GM21367 (cell line): Measurements from ENCODE around the gene HDDC3.
A peak's percentile ranks its signal among the peaks of the same experiment; 100 is the strongest.

ENCODE experiments used
- ATAC-seq: cut with Tn5 transposase; IDR thresholded peaks from one replicate; pipeline ENCODE4 v1.9.1; 2021; ENCODE audit not compliant: unreplicated experiment

The HDDC3 gene, protein sequence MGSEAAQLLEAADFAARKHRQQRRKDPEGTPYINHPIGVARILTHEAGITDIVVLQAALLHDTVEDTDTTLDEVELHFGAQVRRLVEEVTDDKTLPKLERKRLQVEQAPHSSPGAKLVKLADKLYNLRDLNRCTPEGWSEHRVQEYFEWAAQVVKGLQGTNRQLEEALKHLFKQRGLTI

DNA sequence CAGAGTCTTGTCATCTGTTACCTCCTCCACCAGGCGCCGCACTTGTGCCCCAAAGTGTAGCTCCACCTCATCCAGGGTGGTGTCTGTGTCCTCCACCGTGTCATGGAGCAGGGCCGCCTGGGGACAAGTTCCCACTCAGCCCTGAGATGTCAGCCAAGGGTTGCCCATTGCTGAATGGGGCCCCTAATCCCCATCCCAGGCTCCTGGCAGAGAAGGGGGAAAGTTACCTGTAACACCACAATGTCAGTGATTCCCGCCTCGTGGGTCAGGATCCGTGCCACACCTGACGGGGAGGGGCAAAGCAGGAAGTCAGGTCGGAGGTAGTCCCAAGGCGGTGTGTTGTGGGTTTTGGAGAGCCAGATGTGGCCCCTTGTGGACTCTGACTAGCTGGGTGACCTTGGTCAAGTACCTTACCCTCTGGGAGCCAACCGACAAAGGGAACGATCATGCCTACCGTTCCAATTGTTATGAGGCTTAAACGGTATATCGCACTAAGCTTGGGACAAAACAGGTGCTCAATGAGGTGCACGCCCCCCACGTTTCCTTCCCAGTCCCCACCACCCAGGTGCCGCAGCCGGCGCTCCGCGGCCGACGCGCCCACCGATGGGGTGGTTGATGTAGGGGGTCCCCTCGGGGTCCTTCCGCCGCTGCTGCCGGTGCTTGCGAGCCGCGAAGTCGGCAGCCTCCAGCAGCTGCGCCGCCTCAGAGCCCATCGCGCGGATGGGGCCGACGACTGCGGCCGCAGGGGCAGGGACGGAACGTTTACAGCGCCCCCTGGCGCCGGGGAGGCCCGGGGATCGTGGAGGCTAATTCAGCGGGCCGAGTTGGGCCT lies at the start of gene HDDC3:
TSS of gene HDDC3 (minus strand) at position 722 of the 832 bp plus-strand sequence. CDS start at position 713, 9 bp downstream.
- peak; percentile 43 for ATAC-seq

DNA sequence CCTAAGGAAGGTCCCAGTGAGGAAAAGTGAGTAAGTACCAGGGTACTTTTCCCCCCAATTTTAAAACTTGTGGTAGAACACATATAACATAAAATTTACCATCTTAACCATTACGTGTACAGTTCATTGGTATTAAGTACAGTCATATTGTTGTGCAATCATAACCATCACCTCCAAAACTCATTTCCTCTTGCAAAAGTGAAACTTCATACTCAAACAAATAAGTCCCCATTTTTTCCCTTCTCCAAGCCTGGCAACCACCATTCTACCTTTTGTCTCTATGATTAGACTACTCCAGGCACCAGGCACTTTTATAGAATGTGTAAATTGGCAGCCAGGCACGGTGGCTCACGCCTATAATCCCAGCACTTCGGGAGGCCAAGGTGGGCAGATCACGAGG lies 49.8 kb upstream of the HDDC3 start:
- ATAC-seq, result peak; percentile 21

DNA sequence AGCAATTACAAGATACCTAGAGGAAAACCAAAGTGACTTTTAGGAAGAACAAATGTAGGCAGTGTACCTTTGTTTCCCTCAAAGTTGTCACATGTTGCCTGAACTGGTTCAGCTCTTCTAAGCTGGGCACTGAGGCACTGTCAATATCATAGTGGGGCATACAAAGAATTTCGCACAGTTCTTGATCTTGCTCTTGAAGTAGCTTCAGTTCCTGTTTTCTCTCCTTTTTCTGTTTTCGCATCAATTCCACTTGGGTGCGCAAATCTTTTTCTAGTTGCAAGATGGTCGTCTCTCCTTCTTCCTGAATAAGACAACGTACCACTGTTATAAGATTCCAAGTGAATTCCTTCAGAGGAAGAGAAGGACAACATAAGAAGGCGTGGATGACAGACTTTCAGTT lies 49.3 kb upstream of the HDDC3 start:
- ATAC-seq, result peak; percentile 65

DNA sequence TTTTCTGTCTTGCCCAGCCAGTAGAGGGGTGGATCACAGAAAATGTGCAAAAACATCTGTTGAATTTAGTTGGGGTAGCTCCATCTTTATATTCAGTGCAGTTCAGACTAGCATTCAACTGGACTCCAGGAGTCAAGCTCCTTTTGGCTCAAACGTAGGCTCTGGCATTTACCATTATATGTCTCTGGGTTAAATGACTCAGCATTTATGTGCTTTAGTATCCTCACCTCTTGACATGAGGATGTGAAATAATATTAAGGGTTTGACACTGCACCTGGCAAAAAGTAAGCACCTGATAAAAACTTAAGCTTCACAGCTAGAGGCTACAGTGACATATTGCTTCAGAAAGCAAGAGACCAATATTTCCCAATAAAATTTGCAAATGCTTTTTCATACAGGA lies 47.2 kb upstream of the HDDC3 start:
- no peak for ATAC-seq

DNA sequence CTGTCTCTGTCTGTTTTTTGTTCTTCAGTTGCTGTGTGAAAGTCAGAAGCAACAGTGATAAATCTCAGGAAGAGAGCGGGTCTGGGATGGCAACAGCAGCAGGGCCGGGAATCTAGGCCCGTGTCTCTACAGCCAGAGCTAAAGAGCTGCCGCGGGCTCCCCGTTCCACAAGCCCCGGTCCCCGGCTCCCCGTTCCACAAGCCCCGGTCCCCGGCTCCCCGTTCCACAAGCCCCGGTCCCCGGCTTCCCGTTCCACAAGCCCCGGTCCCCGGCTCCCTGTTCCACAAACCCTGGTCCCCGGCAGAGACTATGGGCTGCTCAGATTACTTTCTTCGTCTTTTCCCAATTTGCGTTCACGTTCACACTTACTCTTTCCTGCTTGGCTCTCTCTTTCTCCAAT lies 41.9 kb upstream of the HDDC3 start:
- ATAC-seq, result no peak

DNA sequence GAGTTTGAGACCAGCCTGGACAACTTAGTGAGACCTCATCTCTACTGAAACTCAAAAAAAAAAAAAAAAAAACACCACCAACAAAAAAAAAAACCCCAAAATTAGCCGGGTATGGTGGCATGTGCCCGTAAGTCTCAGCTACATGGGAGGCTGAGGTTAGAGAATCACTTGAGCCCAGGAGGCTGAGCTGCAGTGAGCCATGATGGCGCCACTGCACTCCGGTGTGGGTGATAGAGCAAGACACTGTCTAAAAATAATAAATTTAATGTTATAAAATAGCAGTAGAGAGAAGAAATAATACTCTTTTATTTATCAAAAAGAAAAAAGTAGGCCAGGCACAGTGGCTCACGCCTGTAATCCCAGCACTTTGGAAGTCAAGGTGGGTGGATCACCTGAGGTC lies 39.8 kb upstream of the HDDC3 start:
- no peak for ATAC-seq

DNA sequence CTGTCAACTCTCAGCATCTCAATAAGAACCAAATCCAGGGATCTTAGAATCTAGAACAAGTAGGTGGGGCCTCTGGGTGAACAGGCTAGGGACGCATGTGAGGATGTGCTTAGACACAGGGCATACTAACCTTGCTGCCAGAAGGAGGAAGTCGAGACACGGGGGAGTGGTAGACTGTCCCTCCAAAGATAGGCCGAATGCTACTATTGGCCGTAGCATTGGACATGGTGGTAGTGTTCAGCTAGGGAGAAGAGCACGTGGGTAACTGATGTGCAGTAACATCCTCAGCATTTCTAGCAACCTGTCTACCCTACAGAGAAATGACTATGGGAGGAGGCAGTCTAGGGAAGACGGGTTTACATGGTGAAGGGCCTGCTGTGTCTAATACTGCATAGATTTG lies 37.9 kb upstream of the HDDC3 start:
- ATAC-seq, result no peak

DNA sequence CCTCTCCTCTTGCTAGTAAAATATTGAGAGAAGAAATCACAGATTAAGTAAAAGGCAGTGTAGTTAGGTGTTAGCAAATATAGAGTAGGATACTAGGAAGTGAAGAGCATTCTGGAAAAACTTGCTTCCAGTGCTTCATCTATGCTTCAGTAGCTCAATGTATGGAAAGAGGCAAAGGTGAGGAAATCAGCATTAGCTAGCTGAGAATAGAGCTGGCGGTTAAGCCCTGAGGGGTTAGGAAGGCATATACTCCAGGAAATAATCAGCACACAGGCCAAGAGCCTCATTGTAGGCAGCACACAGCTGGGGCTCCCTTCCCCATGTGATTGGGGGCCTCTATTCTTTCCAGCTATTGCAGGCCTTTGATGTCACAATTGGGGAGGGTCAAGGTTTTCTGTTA lies 36.1 kb upstream of the HDDC3 start:
- ATAC-seq, result no peak

DNA sequence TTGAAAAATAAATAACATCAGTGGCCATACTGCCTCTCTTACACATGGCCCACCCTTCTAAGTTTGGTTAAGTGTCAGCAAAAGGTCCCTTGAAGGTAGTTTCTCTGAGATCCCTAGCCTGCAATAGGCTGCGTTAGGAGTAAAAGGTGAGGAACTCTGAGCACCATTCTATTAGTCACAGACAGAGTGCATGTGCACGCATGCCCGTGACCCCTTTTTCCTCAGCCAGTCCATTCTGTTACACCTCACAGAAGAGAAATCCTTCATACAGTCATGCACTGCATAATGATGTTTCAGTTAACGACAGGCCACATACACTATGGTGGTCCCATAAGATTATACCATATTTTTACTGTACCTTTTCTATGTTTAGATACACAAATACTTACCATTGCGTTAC lies 34.9 kb upstream of the HDDC3 start:
- ATAC-seq, result no peak

DNA sequence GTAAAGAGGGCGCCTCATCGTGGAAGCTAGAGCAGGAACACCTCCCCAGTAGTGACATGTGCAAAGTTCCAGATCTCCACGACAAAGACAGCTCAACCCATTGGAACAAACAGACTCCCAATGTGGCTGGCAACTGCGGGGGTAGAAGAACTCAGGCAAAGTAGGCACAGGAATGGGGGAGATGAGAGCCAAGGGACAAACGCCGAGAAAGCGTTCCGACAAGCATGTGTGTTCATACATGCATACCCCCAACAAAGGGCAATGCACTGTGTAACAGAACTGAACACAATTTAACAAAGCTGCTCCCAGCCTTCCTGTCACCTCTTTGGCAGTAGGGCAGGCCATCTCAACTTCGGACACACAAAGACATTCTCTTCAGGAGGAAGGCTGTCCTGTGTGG lies 33.9 kb upstream of the HDDC3 start:
- no peak for ATAC-seq

DNA sequence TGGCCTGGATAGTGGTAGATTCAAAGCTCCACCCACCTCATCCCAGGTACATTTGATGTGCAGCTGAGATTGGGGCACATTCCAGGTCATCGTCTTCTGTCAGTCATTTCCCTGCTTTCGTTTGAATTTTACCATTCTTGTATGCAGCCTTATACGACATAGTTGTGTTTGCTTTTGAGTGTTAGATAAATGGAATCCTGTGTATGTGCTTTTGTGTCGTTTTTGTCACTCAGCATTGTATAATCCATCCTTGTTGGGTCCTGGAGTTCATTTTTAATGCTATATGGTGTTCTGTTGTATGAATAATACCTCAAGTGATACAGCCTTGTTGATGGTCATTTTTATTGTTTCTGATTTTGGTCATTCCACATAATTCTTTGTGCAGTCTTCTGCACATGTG lies 29.7 kb upstream of the HDDC3 start:
- ATAC-seq, result no peak

DNA sequence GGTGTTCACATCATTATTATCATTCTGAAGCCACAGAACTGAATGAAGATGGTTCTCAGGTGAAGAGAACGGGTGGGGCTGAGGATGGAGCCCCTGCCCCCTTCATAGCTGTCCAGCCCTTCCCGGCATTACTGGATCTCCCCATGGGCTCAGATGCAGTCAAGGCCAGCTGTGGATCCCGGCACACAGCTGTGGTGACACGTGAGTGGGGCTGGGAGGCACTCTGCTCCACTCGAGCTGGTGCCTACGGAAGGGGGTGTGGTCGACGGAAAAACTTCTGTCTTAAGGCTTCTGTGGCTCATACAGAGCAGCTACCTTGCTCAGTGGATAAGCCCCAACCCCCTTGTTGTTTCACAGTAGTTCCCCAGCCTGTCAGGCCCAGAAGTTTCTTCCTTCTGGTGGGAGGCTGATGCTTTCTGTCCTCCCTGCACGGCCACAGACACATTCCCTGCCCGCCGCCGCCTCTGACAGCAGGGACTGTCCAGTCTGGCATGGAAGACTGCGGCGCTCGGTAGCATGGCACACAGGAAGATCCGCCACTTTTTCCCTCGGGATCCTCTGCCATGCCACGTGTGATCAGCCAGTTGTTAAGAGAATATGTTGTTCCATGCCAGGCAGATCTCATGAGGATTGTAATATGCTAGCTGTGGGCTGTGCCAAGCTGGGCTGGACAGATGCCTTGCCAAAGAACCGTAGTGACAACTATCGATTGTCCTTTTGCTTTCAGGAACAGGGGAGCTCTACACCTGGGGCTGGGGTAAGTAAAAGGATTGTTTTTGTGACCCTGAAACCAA lies 28.1 kb upstream of the HDDC3 start:
- ATAC-seq, result no peak

DNA sequence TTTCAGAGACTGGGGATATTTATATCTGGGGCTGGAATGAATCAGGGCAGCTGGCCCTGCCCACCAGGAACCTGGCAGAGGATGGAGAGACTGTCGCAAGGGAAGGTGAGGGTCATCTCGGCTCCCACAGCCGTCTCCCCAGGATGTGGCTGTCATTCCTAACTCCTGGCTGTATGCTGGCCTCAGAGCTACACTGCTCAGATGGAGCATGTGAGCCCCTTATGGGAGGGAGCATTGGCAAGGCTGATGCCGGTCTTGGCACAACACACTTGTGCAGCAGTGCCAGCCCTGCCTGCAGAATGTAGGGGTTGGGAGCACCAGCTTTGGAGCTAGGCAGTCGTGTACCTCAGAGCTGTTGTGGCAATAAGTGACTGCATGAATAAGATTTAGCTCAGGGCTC lies 27.5 kb upstream of the HDDC3 start:
- no peak for ATAC-seq

DNA sequence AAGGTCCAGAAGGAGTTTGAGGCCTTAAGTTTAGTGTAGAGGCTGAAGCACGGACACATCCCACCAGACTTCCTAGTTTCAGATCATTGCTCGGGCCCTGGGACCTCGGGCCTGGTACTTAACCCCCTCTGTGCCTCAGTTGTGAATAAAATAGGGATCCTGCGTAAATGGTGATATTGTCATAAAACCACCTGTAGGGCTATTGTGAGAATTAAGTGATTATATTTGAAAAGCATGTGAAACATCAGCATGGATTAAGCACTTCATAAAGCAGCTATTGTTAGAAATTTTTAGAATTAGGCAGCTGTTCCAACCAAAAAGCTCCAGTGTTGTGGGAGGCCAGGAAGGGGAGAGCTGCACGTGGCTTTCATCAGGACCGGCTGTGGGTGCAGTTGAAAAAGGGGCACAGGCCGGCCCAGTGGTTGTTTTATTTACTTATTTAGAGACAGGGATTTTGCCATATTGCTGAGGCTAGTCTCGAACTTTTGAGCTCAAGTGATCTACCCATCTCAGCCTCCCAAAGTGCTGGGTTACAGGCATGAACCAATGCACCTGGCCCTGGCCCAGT lies 26.8 kb upstream of the HDDC3 start:
- no peak for ATAC-seq

DNA sequence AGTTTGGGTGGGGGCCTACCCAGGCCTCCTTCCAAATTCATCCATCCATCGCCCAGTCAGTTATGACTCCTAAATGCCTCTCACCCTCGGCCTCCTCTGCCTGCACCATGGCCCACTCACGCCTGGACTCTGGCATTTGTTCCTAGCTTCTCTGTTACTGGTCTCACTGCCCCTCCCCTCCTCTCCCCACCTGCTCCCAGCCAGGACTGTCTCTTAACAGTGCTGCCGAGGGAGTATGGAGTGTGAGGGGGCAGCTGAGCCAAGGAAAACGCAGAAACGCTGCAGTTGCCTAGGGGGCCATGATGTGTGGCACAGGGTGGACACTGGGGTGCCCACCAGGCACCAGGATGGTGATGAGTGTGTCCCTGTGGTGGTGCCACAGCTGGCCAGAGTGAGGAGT lies 25.4 kb upstream of the HDDC3 start:
- ATAC-seq, result no peak

DNA sequence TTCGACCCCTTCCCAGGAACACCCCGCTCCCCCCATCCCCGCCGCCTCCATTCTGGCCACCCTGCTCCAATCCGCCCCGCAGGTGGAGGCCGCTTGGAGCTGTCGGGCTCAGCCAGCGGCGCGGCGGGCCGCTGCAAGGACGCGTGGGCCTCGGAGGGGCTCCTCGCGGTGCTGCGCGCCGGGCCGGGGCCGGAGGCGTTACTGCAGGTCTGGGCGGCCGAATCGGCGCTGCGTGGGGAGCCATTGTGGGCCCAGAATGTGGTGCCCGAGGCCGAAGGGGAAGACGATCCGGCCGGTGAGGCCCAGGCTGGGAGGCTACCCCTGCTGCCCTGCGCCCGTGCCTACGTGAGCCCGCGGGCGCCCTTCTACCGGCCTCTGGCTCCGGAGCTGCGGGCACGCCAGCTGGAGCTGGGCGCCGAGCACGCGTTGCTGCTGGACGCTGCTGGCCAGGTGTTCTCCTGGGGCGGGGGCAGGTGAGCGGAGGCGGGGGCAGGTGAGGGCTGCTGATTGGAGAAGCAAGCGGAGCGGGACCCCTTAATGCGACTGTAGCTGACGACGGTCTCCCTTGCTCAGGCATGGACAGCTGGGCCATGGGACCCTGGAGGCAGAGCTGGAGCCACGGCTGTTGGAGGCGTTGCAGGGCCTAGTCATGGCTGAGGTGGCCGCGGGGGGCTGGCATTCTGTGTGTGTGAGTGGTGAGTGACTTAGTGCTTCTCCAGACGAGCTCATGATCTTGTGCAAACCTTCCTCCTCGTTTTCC lies 24.9 kb upstream of the HDDC3 start:
- no peak for ATAC-seq

DNA sequence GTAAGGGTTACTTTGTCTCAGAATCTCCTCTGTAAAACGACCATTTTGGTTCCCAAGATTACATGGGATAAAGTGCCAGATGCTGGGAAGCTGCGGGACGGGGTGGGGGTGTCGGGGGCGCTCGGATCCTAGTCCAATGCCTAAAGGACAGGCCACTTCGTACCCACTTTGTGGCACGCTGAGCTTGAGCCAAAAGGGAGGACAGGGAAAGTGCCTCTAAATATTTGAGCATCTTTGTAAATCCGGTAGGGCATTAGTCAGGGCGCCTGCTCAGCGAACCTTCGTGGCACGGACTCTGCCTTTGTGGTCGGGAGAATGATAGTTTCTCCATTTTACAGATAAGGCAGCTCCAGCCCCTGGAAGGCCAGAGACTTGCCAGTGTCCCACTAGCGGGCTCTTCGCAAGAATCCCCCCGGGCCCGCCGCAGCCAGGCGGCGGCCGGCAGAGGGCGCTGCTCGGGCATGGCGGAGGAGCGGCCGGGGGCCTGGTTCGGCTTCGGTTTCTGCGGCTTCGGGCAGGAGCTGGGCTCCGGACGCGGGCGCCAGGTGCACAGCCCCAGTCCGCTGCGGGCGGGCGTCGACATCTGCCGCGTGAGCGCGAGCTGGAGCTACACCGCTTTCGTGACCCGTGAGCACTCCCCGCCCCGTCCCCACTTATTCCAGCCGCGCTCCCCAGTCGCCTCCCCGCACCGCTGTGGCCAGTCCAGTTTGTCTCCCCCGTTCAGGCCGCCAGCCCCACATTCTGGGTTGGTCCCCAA lies 24.1 kb upstream of the HDDC3 start:
- ATAC-seq, result no peak

DNA sequence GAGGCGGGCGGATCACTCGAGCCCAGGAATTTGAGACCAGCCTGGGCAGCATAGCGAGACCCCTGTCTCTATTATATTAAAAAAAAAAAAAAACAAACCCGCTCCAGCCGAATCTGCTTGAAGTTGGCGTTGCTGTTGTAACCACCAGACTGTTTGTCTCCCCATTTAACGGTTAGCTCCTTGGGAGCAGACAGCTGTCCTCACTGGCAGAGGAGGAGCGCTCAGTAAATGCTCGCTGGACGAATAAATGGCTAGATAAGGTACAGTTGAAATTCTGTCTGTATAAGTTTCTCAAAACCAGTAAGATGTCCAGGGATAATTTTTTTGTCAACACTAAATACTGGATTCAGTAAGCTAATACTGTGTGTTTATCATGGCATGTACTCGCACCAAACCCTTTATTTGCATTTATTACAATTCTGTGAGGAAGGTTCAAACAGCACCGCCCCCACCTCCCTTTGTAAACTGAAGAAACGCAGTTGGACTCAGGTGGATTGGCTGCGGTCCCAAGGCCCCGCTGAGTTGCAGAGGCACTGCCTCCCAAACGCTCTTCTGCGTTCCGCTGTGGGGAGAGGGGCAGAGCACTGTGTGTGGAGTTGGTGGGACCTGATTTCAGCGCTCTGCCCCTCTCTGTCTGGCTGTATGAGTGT lies 23.4 kb upstream of the HDDC3 start:
- no peak for ATAC-seq

DNA sequence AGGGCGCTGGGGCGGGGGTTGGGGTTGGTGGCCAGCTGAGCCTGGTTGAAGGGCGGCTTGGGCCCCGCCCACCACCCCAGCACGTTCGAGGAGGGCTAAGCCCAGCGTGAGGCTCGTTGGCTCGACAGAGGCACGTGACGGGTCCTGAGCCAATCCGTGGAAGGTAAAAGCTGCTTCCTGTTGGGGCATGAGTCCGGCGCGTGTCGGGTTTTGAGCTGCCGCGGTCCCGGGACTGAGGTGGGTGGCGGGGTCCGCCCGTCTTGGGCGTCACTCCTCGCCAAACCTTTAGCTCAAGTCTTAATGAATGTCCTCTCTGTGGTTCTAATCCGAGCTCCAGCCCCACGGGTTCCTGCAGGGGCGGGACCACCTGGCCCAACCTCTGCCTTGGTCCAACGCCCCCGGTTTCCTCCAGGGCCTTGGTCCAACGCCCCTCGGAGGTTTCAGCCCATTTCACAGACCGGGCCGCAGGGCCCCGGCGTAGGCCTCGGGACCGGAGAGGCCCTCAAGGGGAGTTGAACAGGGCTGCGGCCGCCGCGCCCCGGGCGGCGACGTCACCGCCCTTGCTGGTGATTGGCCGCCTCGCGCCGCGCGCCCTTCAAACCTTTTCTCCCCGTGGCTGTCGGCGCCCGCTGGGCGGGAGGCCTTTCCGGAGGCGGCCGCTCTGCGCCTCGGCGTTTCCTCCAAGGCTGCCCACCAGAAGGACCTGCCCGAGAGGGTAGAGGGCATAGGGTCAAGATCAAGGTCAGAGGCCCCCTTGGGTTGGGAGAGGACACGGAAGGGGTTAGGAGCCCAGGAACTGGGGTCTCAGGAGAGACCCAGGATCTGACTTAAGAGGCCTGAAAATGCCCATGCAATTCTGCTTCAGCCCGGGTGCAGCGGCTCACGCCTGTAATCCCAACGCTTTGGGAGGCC lies 22.6 kb upstream of the HDDC3 start, which contains the start of gene RCCD1:
TSS of gene RCCD1 (plus strand) at position 173 of the 912 bp plus-strand sequence. CDS start 1,851 bp downstream, outside the sequence.
- ATAC-seq, result peak; percentile 93
